ENCODE measurements around the gene WDR45B.

DNA sequence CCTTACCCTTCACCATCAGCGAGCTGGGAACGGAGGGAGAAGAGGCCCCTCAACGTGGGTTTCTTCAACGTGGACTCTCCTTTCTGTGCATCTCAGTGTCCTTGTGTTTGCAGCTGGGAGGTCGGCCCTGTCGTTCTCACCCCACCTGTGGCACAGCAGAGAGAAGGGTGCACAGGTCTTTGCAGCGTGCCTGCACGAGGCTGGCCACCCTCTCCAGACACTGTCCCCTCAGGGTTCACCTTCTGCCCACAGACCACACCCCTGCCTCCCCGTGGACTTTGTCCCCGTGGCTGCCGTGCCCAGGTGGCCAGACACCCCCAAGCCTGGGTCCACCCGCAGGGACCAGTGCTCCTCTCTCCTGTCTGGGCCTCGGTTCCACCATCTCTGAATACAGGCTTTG is 7.3 kb upstream of the WDR45B start:
- TF ChIP-seq, protein P1, sequence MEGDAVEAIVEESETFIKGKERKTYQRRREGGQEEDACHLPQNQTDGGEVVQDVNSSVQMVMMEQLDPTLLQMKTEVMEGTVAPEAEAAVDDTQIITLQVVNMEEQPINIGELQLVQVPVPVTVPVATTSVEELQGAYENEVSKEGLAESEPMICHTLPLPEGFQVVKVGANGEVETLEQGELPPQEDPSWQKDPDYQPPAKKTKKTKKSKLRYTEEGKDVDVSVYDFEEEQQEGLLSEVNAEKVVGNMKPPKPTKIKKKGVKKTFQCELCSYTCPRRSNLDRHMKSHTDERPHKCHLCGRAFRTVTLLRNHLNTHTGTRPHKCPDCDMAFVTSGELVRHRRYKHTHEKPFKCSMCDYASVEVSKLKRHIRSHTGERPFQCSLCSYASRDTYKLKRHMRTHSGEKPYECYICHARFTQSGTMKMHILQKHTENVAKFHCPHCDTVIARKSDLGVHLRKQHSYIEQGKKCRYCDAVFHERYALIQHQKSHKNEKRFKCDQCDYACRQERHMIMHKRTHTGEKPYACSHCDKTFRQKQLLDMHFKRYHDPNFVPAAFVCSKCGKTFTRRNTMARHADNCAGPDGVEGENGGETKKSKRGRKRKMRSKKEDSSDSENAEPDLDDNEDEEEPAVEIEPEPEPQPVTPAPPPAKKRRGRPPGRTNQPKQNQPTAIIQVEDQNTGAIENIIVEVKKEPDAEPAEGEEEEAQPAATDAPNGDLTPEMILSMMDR (IDR thresholded peaks at IDR 0.05), result no peak
- TF ChIP-seq POLR2A (IDR thresholded peaks at IDR 0.05), result no peak
